Adrenal gland (tissue), 5 donors: ENCODE data around the gene MRNIP.

Experiments
- CTCF ChIP-seq, 6 experiments: fragments of 450-650 bp in 4 of 6; fragments of 200-600 bp in 2 of 6; sonication (generic) in 1 of 6; IDR thresholded peaks; 1 replicate in 5 of 6; 2 replicates in 1 of 6; pipeline versions ENCODE4 v1.5.1 to v1.8.0; 2016 to 2021; ENCODE audit warnings: antibody characterized with exemption in 6 of 6, mild to moderate bottlenecking in 2 of 6, moderate library complexity in 1 of 6
- POLR2A ChIP-seq, 2 donors: fragments of 450-650 bp; IDR thresholded peaks; one replicate each; pipeline ENCODE4 v1.6.1; 2017; ENCODE audit warnings: antibody characterized with exemption in 2 of 2, mild to moderate bottlenecking in 2 of 2, moderate library complexity in 1 of 2
- donor health status: DM: no; HTN: no; CAD: no.

- TF ChIP-seq CTCF (IDR thresholded peaks at IDR 0.05) = no peak
- no peak for TF ChIP-seq POLR2A (IDR thresholded peaks at IDR 0.05)
Observed at GRCh38 chr5:179828756-179829421, 29.7 kb downstream of the MRNIP start.
